GM18907 (cell line): Measurements from ENCODE around the gene CCNE1.

Experiments used
- ATAC-seq: cut with Tn5 transposase; IDR thresholded peaks from one replicate; pipeline ENCODE4 v1.9.1; 2021; ENCODE audit warnings: mild to moderate bottlenecking, moderate library complexity; ENCODE audit not compliant: unreplicated experiment

CCNE1 gene

DNA sequence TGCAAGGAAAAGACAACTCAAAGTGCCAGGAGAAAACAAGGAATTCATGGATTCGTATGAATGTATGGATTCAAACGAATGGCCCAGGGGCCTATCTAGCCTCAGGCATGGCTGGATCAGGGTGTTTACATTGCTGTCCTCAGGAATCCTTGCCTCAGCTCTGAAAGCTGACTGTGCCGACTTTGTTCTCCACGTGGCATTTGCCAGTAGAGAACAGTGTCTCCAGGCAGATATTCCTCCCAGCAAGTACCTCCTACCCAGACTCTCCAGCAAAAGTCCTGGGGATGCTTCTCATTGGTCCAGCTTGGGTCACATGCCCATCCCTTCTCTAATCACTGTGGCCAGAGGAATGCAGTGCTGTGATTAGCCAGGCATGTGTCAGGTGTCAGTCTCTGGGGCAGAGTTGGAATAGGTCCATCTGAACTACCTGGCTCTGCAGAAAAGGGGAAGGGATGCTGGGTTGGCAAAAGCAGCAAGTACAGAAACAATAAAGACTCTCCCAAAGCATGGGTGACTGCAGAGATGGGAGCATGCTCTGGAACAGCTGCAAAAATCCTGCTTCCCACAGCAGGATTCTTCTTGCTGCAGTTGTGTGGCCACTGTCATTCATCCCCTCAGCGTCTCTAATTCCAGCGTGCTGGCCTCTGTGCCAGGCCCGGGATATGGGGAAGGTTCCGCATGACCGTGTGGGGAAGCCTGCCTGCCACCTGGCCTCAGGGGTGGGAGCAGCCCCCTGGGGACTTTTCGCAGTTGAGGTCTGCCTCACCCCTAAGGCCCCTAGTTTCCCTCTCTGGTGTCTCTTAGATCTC lies 30.0 kb downstream of the CCNE1 start:
- ATAC-seq = no peak

DNA sequence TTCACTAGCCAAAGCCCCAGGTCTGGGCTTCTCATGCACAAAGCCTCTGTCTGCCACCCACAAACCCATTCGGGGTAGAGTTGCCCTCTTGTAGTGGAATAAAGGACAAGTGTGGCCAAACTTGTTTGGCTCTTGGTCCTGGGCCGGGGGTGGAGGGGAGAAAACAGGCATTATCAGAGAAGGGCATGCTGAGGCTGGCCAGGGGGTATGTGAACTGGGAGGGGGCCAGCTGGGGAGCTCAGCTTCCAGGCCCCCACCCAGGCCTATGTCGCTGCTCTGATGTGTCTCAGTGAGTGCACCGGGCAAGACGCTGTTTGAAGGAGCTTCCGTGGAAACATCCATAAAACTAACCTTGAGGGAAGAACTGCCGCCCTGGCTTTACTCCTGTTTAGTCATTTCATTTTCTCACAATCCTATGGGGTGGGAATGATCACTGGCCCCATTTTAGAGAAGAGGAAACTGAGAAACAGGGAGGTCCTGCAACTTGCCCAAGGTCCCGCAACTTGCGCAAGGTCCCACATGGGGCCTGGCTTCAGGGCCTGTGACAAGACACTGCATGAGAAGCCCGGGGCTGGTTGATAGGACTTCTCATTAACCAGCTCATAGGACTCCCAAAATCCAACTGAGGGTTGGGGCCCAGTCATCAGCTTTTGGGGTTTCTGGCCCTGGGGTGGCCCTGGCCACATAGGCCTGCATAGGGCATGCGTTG lies 30.8 kb downstream of the CCNE1 start:
- ATAC-seq = no peak

DNA sequence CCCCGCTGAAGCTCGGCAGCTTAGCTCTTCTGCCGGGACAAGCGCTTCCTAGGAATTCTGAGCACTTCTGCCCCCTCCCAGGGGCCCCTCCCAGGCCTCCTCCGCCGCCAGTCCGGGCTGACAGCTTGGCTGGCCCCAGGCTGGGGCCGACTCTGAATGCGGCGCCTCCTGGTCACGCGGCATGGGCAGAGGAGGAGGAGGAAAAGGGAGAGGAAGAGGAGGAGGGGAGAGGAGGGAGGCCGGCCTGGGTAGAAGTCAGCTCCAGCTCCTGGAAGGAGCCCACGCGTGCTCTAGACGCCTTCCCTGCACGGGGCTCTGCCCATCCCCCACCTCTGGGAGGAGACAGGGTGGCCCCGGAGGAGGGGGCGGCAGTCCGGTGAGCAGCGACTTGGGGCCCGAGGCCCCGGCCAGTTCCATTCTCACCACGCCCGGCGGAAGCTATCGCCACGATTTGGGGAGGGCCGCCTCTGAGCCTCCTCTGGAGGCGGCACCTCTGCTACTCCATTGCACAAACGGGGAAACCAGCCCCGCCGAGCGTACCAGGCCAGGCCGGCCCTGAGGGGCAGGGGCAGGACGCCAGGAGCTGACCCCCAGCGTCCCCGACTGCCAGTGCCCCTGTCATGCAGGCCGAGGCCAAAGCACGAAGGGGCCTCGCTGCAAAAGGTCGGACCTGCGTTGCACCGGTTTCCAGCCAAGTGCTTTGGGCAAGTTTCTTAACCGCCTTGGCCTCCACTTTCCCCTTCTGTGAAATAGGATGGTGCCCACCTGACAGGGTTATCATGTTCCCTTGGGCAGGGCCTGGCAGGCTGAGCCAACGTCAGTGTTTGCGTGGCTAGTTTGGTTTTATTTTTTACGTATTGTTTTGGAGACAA lies 31.6 kb downstream of the CCNE1 start:
- no peak for ATAC-seq

DNA sequence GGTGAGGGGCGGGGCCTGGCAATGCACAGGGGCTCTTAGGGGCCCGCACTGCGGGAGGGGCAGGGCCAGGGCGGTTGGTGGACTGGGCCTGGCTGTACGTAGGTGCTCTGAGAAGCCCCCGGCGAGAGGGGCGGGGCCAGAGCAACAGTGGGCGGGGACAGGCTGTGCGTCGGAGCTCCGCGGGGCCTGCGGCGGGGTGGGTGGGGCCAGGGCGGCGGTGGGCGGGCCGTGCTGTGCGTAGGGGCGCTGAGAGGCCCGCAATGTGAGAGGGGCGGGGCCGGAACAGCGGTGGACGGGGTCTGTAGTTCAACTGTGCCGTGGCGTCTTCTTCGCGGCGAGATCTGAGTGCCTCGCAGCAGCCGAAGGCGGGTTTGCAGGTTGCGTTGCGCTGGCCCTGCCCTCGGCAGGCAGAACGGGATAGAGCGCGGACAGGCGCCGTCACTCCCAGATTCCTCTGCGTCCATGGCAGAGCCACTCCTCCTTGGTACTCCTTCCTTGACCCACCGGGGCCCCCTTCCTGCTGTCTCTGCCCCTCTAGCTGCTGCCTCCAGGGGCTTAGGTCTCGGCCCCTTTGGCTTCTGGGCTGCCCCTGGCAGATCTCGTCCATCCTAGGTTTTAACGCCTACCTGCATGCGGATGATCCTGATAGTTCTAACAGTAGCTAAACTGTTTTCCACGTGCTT lies 33.2 kb downstream of the CCNE1 start:
- peak; percentile 74 for ATAC-seq

DNA sequence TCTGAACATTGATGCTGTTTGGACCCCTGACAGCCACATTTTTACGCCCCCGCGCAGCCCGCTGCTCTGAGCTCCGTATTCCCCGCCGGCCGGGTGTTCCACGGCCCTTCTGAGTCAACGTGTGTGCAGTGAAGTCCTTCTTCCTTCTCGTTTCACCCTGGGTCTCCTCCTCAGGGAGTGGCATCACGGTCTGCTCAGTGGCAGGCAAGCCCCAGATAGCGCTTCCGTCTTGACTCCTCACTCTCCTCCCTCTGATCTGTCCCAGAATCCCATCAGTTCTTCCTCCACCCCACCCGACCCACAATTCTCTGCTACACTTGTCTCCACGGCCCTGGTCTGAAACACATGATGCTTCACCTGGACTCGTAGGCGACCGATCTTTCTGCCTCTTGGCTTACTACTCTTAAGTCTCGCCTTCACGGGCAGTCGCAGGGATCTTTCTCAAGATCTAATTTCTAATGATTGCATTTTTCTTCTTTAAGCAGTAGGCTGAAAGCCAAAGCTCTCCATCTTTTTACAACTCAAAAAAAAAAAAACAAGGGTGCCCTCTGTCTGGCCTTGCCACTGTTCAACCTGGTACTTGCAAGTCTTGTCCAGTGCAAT lies 33.9 kb downstream of the CCNE1 start:
- no peak for ATAC-seq

DNA sequence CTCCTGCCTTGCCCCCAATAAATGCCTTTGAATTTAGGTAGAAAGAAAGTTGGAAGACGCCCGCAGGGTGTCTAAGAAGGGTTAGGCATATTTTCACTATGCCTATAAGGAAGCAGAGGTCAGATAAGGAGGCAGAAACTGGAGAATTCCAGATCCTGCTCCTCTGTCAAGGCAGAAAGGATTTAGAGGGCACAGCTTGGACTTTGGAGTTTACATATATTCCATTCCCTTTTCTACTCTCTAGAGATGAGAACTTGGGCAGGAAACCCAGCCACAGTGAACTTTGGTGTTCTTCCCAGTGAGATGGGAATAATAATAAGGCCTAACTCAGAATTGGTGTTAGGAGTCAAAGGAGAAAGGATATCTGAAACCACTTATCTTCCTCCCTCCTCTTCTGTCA lies 37.4 kb downstream of the CCNE1 start:
- no peak for ATAC-seq

DNA sequence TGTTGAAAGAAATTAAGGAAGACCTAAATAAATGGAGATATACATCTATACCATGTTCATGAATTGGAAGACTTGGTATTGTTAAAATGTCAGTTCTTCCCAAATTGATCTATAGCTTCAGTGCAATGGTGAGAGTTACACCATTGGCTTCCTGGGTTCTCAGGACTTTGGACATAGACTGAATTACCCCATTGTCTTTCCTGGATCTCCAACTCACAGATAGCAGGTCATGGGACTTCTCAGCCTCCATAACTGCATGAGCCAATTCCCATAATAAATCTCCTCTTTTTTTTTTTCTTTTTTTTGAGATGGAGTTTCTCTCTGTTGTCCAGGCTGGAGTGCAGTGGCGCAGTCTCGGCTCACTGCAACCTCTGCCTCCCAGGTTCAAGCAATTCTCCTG lies 38.7 kb downstream of the CCNE1 start:
- ATAC-seq = no peak

DNA sequence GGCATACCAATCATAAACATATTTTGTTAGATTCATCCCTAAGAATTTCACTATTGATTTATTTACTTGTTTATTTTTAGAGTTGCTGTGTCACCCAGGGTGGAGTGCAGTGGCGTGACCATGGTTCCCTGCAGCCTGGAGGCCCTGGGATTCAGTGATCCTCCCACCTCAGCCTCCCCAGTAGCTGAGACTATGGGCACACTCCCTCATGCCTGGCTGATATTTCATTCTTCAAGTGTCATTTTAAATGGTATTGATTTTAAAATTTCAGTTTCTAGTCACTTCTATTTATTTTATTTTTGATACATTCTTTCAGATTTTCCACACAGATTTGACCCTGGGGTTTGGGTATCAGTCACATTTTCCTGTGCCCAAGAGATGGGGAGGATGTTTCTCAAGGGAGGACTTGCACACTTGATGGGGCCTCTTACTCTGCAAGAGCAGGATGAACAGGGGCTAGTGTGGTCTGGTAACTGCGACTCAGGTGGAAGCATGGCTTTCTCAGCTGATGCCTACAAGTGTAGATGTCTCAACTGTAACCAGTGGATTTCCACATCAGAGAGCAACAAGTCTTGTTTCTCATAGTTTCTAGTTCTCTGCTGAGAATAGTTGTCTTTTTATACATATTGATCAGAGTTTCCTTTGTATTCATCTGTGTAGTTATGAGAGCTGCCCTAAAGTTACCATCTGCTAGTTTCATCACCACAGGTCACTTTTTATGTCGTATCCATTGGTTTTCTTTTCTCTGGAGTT lies 40.2 kb downstream of the CCNE1 start:
- no peak for ATAC-seq

DNA sequence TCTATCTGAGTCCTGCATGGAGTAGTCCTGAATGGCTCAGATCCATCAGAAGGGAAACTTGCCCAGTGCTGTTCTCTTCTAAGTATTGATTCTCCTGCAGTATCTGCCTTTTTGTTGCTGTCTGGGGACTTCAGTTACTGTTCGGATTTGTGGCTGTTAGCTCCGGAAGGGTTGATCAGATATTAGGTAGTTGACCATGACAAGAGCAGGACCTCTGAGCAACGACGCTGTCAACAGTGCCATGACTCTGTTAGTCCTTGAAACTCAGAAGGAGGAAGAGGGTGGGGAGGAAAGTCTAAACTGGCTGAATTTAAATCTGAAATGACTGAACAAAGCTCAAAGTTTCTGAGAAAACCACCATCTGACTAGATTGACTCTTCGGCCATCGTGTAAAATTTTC lies 42.2 kb downstream of the CCNE1 start:
- ATAC-seq = no peak

DNA sequence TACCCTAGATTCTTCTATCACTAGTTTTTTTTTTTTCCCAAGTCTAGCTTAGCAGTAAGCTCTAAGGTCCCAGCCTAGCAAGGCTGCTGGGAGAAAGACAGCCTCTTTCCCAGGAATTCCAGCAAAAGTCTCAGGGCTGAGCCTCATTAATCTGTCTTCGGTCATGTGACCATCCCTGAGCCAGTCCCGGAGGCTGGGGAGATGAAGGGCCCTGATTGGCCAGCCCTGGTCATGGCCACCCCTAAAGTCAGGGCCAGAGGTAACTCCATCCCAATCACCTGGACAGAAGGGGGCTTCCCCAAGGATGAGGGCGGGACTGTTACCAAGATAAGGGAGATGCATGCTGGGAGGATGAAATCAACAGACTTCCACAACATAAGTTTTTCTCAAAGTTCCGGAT lies 43.3 kb downstream of the CCNE1 start:
- no peak for ATAC-seq

DNA sequence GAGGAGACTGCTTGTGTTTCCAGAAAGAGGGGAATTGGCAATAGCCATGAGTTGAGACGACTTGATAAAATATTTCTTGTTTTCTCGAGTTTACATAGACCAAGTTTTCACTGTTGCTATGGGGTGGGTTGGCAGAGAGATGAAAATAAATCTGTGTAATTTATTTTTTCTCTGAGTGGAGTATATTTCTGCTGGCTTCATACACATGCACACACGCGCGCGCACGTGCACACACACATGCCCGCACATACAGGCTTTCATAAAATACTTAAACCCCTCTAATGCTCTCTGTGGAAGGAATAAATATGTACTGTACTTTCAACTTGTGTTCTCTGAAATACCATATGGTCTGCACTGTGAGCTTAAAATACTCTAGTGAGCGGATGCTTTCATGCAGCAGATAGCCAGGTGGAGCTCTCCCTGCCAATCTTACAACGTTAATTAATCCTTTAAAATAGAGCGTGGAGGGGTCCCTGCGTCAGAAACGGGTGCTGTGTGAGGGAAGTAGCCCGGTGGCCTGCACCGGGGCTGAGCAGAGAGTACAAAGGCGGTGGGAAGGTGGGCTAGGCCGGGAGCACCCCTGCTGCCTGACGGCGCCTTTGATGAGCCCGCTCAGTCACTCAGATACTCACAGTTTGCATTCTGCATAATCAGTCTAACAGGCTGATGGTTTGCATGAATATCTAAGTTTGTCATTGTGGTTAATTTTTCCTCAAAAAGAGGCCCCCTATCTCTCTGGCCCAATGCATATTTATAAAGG lies 44.1 kb downstream of the CCNE1 start:
- no peak for ATAC-seq

DNA sequence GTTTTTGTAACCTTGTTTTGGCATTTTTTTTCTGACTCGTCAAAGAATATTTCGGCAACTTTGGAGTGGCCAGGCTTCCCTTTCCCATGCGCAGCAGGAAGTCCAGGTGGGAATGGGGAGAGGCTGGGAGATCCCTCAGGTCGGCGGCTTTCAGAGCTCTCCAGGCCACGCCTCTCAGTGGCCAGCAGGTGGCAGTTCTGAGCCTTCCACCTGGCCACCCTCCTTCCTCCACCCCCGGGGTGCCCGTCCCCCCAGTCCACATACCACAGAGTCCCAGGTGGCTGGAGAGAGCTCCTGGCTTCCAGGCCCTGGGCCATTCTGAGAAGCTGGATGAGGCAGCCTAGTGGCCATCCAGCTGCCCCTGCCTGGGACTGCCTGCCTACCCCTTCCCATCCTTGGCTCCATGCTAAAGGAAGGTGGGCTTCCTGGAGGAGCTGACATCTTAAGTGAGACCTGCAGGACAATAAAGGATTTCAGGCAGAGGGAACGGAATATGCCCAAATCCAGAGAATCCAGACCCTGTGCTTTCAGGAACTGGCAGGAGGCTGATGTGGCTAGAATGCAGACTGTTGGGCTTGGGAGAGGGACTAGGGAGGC lies 46.3 kb downstream of the CCNE1 start:
- no peak for ATAC-seq

DNA sequence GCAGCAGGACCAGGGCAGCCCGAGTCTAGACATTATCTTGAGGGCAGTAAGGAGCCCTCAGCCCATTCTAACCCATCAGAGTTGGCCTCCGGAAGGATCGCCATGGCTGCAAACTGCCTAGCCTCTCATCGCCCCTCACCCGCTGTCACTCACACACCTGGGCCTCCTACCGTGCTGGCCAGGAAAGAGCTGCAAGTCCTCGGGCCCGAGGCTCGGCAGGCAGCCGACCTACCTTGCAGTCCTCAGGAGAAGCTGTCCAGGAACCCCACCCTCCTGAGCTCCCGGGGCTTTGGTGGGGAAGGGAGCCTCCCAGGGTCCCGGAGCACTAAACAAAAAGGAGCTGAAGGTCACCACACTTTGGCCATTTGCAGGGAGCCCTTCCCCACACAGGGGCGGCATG lies 46.8 kb downstream of the CCNE1 start:
- ATAC-seq = no peak

DNA sequence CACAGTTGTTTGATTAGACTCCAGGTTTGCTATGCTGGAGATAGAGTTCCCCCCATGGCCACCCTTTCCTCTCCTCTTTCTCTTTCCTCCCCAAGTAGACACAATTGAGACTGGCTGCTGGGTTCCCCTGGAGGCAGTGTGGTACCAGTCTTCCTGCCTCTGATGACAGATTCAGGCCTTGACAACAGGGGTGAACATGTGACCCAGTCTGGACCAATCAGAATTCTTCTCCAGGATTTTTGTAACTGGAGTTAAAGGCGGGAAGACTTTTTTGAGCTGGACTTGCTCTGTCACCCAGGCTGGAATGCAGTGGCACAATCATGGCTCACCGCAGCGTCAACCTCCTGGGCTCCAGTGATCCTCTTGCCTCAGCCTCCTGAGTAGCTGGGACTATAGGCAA lies 48.7 kb downstream of the CCNE1 start:
- ATAC-seq = no peak

DNA sequence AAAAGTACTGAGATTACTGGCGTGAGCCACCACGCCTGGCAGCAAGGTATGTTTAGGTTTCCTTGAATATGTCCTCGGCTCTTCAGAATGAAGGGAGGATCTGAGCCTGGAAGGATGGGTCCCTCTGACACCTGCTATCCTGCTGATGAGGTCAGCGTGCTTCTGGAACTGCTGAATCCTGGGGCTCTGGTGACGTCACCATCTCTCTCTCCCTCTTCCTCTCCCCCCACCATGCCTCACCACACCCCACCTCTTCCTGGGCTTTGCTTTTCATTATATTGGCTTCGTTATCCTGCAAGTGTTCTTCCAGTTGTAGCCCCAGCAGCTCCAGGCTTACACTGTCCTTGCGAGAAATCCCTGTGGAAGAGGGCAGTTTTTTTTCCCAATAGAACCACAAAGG lies 49.8 kb downstream of the CCNE1 start:
- ATAC-seq = no peak

DNA sequence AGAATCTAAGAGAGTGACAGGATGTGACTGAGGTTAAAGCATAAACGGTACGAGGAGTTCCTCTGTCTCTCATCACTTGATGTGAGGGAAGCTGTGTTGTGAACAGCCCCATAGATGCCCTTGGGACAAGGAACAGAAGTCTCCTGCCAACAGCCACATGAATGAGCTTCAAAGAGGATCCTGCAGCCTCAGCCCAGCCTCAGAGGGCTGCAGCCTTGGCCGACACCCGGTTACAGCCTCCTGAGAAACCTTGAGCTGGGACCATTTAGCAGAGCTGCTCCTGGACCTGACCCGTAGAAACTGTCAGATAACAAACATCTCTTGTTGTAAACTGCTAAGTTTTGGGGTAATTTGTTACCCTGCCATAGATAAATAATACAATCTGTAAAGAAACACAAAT lies 54.2 kb downstream of the CCNE1 start:
- no peak for ATAC-seq

DNA sequence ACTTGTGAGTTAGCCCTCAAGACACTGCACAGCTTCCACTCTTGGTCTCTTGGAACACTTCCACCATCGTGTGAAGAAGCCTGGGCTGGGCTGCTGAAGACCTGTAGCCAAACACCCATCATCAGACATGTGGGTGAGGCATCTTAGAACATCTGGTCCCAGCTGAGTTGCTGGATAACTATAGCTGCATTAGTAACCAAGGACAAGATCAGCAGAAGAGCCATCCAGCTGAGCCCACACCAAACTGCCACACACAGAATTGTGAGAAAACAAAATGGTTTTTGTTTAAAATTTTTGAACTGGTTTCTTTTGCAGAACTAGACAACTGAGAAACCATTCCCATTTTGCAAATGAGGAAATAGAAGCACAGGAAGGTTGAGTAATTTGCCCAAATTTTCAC lies 56.2 kb downstream of the CCNE1 start:
- ATAC-seq = no peak

DNA sequence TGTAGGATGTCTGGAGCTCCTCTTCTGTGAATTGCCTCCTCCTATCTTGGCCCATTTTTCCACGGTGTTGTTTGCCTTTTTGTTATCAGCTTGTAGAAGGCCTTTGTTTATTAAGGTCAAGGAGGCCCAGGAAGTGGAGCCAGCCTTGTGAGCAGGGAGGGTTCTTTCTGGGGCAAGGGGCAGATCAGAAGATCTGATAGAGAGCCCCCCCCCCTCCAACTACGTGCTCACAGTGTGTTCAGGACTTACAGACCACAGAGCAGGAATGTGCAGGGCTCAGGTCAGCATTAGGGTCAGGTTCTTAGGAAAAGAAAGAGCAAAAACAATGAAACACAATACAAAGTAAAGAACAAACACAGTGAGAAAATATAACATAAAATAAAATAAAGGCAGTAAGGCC lies 59.4 kb downstream of the CCNE1 start:
- ATAC-seq = no peak

DNA sequence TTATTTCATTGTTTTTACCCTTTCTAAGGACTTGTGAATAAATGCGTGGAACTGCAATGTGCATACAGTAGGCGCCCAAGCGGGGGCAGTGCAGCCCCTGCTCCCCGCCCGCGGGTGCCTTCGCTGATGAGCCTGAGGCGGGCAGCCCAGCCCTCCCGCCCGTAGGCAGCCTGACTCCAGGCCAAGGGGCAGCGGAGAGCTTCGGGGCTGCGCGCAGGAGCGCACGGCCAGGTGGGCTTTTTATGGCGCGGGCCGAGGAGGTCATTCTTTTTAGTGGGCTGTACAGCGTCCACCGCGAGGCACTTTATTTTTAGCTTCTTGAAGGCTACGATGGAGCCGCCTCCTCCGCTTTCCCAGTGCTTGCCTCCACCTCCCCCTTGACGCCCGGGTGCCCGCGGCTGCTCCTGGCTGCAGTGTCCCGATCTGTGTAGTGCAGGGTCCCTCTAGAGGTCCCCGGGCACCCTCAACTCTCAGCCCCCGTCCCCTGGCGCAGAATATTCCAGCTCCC lies 60.5 kb downstream of the CCNE1 start:
- no peak for ATAC-seq
